DMS 273 (cell line): ENCODE measurements around the gene TUBA4A.
"Not testable (repeated sequence)": the region's sequence is repeated elsewhere in the genome, so short reads cannot be mapped to it uniquely, and the experiment has no call there.

Experiments used
- DNase-seq: peaks from one replicate; lab custom pipeline; 2025; ENCODE audit not compliant: unreplicated experiment; lab: John Stamatoyannopoulos, UW

Gene TUBA4A

DNA sequence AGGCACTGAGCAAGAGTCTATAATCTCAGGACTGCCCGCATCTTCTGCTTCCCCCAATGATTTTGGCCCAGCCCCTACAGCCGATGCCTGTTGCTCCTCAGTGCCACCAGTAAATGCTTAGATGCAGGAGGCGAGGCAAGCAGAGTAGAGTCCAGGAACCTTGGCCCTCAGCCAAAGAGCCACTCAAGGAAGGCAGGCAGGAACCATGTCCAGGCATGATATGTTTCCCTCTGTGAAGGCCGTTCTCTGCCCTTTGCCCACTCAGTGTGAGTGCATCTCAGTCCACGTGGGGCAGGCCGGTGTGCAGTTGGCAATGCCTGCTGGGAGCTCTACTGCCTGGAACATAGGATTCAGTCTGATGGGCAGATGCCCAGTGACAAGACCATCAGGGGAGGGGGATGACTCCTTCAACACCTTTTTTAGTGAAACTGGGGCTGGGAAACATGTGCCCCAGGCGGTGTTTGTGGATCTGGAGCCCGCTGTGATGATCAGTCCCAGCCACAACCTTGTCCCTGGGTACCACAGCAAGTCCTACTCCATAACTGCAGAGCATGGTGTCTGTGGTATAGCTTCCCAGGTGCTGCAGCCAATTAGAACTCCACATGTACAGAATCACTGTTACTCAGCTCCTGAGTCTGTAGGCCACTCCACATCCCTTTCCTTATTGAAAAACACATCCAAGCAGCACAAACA is 15.8 kb upstream of the TUBA4A start:
- DNase-seq, result peak; percentile 29

DNA sequence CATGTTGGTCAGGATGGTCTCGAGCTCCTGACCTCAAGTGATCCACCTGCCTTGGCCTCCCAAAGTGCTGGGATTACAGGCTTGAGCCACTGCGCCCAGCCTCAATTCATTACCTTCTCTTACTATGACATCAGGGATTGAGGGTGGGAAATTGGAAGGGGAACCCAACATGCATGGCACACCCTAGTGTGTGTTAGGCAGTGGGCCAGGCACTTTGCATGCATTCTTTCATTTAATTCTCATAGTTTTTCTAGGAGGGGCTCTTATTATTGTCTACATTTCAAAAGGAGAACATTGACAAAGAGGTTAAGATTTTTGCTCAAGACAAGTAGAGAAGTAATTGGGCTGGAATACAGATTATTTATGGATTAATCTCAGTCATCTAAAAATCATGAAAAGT is 14.6 kb upstream of the TUBA4A start:
- DNase-seq, result no peak

DNA sequence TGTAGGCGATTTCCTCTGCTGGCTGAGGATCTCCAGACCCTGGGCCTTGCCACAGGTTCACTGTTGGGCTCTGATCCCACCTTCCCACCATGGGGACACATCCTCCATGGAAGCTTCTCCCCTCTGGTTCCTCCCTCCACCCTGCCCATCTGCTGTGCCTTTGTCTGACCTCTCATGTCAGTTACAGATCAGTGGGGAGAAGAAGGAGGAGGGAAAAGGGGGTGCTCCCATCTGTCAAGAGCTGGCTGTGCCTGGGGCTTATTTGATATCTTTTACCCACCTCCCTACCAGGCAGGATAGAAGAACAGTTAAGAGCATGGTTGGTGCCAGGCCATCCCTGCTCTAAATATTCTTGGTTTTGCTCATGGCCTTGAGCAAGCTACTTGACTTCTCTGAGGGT is 13.2 kb upstream of the TUBA4A start:
- DNase-seq, result peak; percentile 50

DNA sequence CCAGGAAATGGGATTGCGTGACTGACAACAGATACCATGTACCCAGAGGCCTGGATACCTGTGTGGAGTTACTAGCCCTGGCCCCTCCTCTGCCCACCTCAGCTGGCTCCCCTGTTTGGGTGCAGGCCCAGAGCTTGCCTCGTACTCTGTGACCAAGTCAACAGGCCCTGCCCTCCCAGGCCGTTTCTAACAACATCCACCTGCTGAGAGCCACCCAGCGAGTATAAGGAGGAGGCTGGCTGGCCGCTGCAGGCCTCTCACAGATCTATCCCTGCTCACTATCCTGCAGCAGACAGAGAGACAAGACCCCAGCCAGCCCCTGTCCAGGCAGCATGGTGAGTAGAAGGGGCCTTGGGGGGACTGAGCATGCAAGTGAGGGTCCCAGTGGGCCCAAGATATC is 12.5 kb upstream of the TUBA4A start:
- DNase-seq, result no peak

DNA sequence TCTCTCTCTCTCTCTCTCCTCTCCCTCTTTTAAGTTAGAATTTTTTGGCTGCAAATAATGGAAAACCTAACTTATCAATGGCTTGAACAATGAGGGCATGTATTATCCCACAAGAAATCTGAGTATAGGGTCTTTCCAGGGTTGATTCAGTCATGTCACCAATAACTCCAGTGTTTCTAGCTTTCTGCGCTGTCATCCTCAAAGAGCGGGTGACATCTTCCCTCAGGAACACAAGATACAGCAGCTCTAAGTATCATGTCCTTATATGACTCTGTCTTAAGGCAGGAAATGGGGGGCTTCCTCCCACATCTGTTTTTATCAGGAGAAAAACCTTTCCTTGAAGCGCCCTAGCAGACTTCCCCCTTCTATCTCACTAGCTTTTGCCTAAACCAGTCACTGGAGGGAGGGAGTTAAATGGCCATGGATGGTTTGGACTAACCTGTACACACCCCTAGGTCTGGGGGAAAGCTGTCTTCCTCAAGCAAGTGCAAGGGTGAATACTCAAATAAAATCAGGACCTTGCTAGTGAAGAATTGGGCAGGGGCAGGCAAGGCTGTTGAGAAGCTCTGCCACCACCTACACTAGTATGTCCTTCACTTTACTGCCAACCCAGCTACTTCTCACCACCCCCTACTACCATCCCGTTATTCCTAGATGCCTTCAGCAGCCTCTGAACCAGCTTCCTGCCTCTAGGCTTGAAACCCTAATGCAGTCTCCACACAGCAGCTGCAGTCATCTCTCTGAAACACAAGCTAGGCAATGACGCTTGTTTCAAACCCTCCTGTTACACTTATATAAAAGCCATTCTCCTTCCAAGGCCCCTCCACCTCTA is 7.5 kb upstream of the TUBA4A start:
- DNase-seq, result no peak

DNA sequence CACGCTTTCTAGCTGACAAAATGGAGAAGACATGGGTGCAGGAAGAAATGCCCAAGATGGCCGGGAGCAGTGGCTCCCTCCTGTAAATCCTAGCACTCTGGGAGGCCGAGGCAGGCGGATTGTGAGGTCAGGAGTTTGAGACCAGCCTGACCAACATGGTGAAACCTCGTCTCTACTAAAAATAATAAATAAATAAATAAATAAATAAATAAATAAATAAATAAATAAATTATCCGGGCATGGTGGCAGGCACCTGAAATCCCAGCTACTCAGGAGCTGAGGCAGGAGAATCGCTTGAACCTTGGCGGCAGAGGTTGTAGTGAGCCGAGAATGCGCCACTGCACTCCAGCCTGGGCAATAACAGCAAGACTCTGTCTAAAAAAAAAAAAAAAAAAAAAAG is 5.2 kb upstream of the TUBA4A start:
- DNase-seq, result not testable (repeated sequence)

DNA sequence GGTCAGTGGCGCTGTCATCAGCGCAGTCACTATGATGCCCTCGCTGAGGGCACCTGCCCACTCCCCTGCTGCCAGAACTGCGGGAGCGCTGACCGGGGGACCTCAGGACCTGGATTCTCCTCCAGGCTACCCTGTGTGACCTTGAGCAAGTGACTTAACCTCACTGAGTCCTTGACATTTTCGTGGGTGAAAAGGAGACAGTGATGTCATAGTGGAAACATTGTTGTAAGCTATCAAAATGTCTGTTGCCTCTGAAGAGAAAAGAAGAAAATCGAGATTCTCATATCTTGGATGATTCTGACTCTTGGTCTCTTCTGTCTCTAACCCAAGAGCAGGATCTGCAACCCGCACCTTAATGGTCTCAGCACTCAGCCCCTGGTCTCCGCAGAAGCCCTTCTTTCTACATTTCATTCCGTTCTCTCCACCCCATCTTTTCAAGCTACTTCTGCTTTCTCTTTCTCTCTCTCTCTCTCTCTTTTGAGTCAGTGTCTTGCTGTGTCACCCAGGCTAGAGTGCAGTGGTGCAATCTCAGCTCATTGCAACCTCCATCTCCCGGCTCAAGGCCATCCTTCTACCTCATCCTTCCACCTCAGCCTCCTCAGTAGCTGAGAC is 978 bp upstream of the TUBA4A start:
- DNase-seq, result no peak

DNA sequence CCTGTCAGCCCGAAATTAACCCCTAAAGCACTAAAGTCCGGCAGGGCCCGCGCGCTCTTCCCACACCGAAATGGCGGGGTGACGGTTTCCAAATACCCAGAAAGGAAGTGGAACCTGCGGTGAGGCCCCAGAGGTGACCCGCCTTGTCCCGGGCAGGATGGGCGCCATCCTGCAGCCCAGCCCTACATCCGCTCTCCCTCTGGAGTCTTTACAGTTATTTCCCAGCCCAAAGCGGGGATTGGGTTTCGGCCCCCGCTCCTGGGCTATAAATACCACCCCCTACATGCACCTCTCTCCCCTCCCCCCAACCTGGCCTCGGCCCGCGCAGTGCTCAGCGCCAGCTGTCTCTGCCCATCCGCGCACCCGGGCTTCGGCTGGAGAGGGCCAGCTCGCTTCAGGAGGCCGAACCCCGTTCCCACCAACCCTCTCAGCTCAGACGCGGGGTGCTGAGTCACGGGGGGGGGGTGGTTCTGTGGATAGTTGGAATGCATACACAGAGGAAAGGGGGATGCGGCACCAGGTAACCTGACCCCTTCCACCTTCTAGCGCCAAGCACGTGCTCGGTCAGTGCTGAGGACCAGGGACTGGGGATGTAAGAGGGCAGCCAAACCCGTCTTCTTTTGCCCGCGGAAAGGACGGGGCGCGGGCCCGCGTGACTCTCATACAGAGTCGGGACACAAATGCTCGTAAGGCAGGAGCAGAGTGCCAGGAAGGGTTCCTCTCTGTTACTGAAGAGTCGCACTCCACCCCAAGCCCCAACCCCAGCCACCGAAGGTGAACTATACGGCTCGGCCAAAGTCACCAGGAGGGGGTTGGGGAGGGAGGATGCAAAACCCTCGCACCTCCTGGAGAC is 592 bp downstream of the TUBA4A start, which contains the start of gene TUBA4B:
TUBA4B (plus strand) TSS at position 344 of the 853 bp plus-strand sequence; CDS start at position 509, 165 bp downstream.
- DNase-seq, result peak; percentile 89

DNA sequence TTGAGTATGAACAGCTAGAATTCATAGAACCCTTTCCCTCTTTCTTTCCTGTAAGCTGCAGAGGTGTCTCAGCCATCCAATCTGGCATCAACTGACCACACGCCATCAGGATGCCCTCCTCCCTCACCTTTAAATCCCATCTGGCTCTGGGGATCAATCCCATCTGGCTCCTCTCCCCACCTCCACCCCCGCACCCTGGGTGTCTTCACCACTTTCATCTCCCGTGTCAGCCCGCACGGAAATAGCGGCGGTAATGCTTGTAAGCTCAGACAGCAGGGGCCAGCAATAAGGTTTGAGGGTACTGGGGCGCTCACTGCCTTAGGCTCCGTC is 1.2 kb downstream of the TUBA4A start:
- DNase-seq, result peak; percentile 81

DNA sequence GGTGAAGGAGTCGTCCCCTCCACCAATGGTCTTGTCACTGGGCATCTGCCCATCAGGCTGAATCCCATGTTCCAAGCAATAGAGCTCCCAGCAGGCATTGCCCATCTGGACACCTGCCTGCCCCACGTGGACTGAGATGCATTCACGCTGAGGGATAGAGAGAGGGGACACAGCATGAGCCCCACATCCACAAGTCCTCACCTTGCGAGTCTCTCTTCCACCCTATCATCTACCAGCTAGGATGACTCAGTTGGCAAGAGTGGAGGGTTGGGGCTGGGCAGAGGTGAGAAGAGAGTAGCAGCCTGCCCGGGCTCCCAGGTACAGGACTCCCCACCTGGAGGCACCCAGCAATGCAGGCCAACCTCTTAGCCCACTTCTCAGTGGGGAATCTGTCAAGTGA is 1.6 kb downstream of the TUBA4A start:
- peak; percentile 48 for DNase-seq

DNA sequence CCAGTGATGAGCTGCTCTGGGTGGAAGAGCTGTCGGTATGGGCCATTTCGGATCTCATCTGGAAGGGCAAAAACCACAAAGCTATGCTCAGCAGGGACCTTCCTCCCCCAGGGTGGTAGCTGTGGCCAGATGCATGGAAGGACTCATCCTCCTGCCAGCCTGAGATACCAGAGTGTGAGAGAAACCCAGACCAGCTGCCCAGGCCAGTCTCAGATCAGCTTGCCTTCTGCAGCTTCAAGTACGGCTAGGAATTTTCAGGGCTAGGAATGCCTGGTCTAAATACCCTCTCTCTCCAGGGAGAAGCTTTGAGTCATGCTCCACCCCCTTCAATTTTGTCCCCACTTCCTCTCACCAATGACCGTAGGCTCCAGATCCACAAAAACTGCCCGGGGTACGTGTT is 2.1 kb downstream of the TUBA4A start:
- DNase-seq, result peak; percentile 48

DNA sequence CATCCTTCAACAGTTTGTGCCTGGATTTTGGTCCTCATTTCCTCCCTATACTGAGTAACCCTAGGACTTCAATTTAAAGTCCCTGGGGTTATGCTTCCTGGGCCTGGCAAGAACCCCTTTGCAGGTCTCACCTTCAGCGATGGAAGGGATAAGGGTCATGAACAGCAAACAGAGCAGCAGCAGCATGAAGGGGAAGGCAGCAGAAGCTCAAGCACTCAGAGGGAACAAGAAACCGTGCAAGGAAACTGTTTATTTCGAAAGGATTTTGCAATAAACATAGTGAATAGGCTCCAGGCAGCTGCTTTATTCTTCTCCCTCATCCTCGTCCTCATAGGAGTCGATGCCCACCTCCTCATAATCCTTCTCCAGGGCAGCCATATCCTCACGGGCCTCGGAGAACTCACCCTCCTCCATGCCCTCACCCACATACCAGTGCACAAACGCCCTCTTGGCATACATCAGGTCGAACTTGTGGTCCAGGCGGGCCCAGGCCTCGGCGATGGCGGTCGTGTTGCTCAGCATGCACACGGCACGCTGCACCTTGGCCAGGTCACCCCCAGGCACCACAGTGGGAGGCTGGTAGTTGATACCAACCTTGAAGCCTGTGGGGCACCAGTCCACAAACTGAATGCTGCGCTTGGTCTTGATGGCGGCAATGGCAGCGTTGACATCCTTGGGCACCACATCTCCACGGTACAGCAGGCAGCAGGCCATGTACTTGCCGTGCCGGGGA is 3.5 kb downstream of the TUBA4A start:
- peak; percentile 44 for DNase-seq

DNA sequence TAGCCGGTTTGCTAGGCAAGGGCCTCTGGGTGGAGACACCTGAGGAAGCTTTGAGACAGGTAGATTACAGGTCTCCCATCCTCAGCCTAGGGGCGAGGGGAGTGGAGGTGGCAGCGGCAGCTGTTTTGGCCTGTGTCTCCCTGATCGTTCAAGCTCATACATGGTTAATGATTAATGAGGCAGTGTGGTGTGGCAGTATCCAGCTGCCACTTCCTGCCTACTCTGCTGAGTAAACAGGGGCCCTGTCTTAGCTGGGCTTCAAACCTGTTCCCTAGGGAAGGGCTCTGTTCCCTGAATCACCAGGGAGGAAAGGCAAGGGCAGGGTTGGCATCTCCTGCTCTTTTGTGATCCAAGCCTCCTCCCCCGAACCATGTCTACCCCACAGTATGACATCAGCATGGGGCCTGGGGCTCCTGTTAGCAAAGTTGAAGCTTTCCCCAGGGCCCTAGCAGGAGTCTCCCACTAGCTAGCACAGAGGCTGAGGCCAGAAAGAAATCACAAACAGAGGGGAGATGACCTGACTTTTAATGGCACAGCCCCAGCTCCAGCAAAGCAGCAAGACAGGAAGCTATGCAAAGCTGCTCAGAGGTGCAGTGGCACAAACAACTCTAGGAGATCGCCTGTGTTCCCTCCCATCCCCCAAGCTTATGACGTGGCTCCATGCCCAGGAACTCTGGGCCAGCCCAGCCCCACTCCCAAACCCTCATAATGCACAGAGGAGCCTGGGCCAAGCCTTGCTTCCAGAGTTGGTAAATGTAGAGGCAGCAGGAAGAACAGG is 4.3 kb downstream of the TUBA4A start:
- DNase-seq, result peak; percentile 94

DNA sequence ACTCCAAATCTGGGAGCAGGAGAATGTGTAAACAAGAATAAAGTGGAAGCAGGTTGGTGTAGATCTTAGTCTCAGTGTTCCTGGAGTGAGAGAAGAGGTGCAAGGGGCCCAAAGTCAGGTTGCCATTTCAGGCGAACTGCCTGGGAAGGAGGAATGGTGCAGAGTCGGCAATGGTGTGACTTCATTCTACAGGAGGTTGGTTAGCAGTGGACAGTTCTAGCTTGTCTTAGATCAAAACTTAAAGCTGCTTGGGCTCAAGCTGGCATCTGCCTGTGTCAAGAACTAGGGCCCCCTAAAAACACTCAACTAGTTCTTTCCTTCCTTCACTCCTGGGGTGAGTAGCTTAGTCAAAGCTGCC is 4.9 kb downstream of the TUBA4A start:
- peak; percentile 59 for DNase-seq

DNA sequence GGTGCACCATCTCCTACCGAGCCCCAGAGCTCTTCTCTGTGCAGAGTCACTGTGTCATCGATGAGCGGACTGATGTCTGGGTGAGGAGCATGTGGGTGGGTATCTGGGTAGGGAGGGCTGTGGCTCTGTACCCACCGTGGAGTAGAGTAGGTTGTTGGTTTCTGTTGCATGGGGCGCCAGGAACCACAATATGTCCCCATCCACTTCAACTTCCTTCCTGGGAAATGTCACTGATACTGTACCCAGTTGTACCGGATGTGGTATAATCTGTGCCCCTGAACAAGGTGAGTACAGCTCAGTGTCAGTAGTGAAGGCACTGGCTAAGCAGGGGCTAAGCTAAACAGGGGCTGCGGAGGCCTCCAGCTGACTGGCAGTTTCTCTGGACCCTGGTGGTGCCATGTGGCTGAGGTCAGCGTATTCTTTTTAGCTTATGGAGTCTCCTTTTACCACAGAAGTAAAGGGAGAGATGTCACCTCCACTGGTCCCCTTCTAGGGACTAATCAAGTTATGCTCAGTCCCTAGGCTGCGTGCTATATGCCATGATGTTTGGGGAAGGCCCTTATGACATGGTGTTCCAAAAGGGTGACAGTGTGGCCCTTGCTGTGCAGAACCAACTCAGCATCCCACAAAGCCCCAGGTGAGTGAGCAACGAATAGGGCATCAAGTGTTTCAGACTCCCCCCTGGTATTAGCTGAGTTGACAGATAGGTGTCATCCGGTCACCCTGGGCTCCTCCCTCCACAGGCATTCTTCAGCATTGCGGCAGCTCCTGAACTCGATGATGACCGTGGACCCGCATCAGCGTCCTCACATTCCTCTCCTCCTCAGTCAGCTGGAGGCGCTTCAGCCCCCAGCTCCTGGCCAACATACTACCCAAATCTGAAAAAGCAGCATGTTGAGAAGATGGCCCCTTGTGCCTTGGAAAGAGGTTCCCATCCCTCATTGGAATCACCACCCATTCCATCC is 5.8 kb downstream of the TUBA4A start:
- no peak for DNase-seq

DNA sequence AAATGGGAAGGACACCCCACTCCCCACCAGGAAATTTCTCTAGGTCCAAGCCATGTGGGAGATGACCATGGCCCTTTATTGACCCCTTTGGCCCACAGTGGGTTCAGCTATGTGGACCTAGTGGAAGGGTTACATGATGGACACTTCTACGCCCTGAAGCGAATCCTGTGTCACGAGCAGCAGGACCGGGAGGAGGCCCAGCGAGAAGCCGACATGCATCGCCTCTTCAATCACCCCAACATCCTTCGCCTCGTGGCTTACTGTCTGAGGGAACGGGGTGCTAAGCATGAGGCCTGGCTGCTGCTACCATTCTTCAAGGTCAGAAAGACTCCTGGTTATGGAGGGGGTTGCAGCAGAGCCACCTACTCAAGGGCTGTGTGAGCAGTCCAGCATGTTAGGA is 7.2 kb downstream of the TUBA4A start:
- DNase-seq, result no peak

DNA sequence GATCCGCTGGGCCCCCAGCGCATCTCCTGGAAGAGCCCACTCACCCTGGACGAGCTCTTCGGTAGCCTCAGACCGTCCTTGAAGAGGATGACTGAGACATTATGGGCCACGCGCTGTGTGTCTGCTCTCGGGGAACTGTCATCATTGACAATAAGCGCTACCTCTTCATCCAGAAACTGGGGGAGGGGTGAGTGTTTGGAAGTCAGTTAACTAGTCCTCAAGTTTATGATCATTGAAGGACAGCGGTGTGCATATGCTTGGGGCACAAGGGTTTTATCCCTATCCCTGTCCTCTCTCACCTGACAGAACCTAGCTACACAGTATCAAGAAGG is 7.9 kb downstream of the TUBA4A start:
- DNase-seq, result peak; percentile 37

DNA sequence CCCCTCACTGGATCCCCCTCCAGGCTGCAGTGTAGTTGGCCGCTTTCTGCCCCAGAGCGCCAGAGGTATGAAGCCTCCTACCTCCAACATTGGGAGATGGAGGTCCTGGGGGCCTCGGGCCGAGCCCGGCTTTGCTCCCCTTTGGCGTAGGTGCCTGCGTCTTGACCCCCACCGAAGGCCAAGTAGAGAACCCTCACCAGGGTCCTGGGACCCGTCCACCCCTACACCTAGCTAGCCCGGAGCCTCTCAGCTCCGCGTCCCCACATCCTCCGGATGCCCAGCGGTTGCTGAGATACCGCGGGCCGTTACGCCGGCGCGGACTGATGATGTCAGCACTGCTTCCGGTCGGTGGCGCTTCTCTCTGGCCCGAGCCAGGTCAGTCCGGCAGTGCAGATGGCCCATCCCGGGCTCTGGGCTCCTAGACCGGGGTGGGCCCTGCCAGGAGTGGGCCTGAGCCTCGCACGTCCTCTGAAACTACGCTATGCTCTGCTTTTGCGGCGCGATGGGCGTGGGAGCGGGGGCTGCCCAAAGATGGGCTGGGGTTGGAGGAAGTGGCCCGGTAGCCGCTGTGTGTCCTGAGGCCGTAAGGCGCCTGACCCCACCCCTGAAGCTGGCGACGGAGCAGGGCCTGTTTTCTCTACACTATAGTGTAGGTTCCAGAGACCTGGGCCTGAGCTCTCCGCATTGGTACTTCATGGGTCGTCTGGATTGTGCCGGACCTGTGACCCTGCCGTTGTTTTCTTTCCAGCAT is 8.4 kb downstream of the TUBA4A start, which contains the start of the genes GLB1L and STK16:
GLB1L (minus strand) TSS at position 297 of the 751 bp plus-strand sequence. CDS start 1,871 bp downstream, outside the sequence.
STK16 (plus strand) TSS at position 332 of the 751 bp plus-strand sequence. CDS start 521 bp downstream, outside the sequence.
- DNase-seq, result peak; percentile 96
